ENCODE measurements around the gene CPEB3. TPM values are rescaled to one million over a fixed set of nuclear protein-coding genes. Genes with fewer than 3 reads are reported as not detected.

CPEB3 gene
- total RNA-seq, 1 experiment from 2014 or later, result 1.0 TPM

- no peak overlapping the region for H3K27ac Mint-ChIP-seq
- no peak overlapping the region for H2AK5ac ChIP-seq (ENCODE audit: insufficient read length, low read length)
- H2AFZ ChIP-seq (ENCODE audit: low read length), result no peak overlapping the region
- H2BK12ac ChIP-seq (ENCODE audit: insufficient read length, low read depth, low read length), result no peak overlapping the region
- no peaks in the 10 kb centered on the region for H3K79me2 ChIP-seq (ENCODE audit: insufficient read depth, low read length)
- H3K79me1 ChIP-seq (ENCODE audit: insufficient read depth, low read depth, low read length, poor library complexity, severe bottlenecking), result no peaks in the 10 kb centered on the region
- H3K23me2 ChIP-seq (ENCODE audit: insufficient read length, low read depth, low read length, poor library complexity, severe bottlenecking), result no peaks in the 10 kb centered on the region
- no peak overlapping the region for H3K9ac ChIP-seq (ENCODE audit: extremely low read depth, insufficient read length, low read length)
- no peak overlapping the region for H3K4me3 Mint-ChIP-seq
- H3K18ac ChIP-seq (ENCODE audit: insufficient read length, low read depth, low read length), result no peak overlapping the region
- H4K5ac ChIP-seq (ENCODE audit: insufficient read length, low read depth, low read length), result no peak overlapping the region
- no peaks in the 10 kb centered on the region for H3K36me3 Mint-ChIP-seq (ENCODE audit: insufficient read depth in 1 of 3, low read depth in 3 of 3)
- WGBS (ENCODE audit: extremely low coverage, insufficient read length, low lambda C conversion rate), result no CpG with 5 or more reads among the region's 2 CpGs
- no peak overlapping the region for H2BK5ac ChIP-seq (ENCODE audit: insufficient read length, low read length)
- H3K4me1 ChIP-seq (ENCODE audit: insufficient read depth, low read length), result no peaks in the 10 kb centered on the region
- H2BK20ac ChIP-seq (ENCODE audit: low read depth, low read length, poor library complexity, severe bottlenecking), result no peak overlapping the region
- peaks cover 8 to 12% of the 10 kb centered on the region in 2 experiments for H3K4me1 Mint-ChIP-seq
- H4K8ac ChIP-seq (replicated peaks; ENCODE audit: insufficient read length, low read depth, low read length), result no peak overlapping the region
- H3K4me2 ChIP-seq (ENCODE audit: insufficient read depth, insufficient read length, low read length), result no peak overlapping the region
- no peak overlapping the region for H3K27ac ChIP-seq (ENCODE audit: insufficient read length, low read depth, low read length)
- no peaks in the 10 kb centered on the region for H3K27me3 Mint-ChIP-seq (ENCODE audit: low read depth)
- no peak overlapping the region for H2BK15ac ChIP-seq (ENCODE audit: low read depth, low read length)
- H3K27me3 ChIP-seq (ENCODE audit: insufficient read depth, low read length), result no peaks in the 10 kb centered on the region
- no peak for DNase-seq
- TF ChIP-seq CTCF (conservative IDR thresholded peaks at IDR 0.05), result no peak
- no peak overlapping the region for H3K14ac ChIP-seq (ENCODE audit: insufficient read depth, low read length)
- no peak overlapping the region for H3K4ac ChIP-seq (ENCODE audit: low read depth, low read length)
- H3T11ph ChIP-seq (ENCODE audit: low read length), result no peak overlapping the region
- no peak overlapping the region for H3K23ac ChIP-seq (ENCODE audit: insufficient read length, low read depth, low read length)
- no peaks in the 10 kb centered on the region for H4K20me1 ChIP-seq (ENCODE audit: control insufficient read depth, insufficient read depth, insufficient read length)
- H4K91ac ChIP-seq (ENCODE audit: insufficient read length, low read depth, low read length), result no peak overlapping the region
- H2BK120ac ChIP-seq (ENCODE audit: low read depth, low read length, poor library complexity, severe bottlenecking), result no peak overlapping the region
- H3K9me3 ChIP-seq (ENCODE audit: control insufficient read depth, low read depth, low read length), result no peaks in the 10 kb centered on the region
- no peak overlapping the region for H3K56ac ChIP-seq (ENCODE audit: insufficient read length, low read depth, low read length)
- H3K9me3 Mint-ChIP-seq, result no peaks in the 10 kb centered on the region
Measured at GRCh38 chr10:92103376-92104090, 187.3 kb downstream of the CPEB3 start.
